T follicular helper cell (primary cell): Measurements from ENCODE around the gene HS6ST1.
"Not testable (repeated sequence)": the region's sequence is repeated elsewhere in the genome, so short reads cannot be mapped to it uniquely, and the experiment has no call there.

Experiments used
- DNase-seq: peaks from one replicate; pipeline ENCODE4 v3.0.0-alpha.2; 2020; ENCODE audit warnings: low read depth

HS6ST1 gene

GRCh38 chr2:128321784-128322714 is 3.4 kb upstream of the HS6ST1 start:
- peak; percentile 66 for DNase-seq

DNA sequence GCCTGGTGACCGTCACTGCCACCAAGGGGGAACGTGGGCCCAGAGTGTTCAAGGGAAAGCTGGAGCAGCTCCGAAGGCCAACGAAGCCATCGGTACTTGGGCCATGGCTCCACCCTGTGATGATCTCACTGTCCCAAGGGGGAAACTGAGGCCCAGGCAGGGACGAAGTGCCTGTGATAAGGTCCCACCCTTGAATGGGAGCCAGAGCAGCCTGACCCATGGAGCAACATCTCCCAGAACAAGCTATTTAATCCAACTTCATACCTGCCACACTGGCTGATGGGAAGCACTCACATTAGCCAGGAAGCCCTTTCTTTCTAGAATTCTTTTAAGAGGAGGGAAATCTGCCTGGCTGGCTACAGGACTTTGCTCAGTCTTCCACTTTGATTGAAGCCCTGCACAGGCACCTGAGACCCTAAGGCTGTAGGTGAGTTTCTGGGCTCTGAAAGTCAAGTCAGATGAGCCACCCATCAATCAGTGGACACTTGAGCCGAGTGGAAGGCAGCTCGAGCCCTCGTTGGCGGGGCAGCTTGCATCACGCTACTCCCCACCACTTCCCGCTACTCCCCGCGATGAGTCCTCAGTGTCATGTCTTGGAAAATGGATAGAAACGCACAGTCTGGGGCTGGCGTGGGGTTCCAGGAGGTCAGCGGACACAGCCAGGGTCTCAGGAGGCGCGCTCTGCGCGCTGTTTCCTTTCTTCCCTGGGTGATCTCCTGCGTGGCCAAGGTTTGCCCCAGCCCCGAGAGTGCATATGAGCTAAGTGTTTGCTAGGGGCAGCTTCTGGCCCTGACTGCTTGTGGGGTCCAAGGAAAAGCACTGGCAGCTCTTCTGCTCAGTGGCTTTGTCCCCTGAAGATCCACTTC is 2.5 kb upstream of the HS6ST1 start:
- DNase-seq = no peak

DNA sequence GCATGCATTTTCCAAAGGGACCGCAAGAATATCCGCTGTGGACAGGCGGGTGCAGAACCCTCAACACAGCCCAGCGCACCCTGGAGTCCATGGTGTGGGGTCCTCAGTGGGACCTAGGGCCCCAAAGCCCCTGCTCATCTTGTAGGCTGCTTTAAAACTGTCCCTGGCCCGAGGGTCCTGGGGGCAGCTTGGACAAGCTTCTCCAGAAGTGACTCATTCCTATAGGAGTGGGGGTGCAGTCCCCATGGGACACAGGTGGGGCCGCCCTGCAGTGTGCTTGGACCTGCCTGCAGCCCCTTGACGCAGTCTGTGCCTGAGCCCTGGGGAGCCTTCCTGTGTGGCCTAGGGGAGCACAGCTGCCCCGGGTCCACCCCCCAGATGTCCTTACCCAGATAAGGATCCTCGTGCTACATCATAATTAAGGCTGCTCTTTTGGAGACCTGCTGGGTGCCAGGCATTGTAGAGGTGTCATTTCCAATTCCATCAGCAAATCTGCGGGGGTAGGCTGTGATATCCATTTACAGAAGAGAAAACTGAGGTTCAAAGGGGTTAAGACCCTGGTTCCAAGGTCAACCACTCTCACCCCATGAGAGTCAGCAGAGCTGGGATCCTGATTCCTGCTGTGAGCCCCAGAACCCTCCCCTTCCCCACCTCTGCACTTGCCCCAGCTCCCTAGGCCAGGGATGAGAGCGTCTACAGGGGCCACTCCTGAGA is 1.7 kb upstream of the HS6ST1 start:
- no peak for DNase-seq

GRCh38 chr2:128319631-128320191 is 1.0 kb upstream of the HS6ST1 start:
- DNase-seq = no peak

DNA sequence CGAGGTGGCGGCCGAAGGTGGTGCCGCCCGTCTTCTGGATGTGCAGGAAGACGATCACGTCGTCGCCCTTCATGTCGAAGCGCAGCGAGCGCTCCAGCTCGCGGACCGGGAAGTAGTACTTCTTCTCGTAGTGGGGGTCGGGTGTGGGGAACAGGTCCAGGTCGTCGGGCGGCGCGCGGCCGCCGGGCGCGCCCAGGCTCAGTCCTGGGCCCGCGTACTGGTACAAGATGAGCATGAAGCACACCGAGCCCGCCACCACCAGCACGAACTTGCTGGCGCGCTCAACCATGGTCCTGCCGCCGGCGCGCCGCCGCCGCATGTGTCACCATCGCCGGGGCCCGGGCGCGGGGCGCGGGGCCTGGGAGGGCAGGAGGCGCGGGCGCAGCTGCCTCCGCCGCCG is 423 bp downstream of the HS6ST1 start:
- DNase-seq = not testable (repeated sequence)

GRCh38 chr2:128317899-128318225 is 806 bp downstream of the HS6ST1 start:
- not testable (repeated sequence) for DNase-seq

DNA sequence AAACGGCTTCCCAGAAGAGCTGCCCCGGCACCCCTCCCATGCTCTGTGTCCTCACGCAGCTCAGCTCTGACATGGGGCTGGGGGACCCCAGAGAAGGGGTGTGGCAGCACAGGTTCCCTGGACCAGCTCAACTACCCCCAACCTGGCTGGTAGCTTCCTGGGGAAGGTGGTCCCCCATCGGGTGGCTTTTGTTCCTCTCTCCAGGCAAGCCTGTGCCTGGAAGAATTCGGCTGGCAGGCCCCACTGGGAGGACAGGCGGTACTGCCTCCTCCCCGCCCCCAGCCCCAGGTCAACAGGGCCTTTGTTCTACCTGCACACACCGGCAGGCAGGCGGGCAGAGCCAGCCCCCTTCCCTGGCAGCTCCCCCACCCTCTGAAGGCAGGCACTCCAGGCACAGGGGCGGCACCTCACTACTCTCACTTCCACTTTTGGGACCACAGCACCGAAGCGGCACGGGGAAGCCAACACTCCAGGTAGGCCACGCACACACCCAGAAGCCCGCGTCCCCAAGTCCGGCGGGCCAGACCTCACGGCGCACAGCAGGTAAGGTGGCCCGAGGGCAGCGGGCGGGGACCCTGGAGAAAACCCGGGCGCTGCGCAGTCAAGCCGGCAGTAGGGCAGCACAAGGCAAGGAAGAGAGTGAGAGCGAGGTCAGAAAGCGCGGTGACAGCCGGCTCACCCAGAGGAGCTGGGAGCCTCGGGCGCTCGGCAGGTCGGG is 1.3 kb downstream of the HS6ST1 start:
- DNase-seq = no peak

DNA sequence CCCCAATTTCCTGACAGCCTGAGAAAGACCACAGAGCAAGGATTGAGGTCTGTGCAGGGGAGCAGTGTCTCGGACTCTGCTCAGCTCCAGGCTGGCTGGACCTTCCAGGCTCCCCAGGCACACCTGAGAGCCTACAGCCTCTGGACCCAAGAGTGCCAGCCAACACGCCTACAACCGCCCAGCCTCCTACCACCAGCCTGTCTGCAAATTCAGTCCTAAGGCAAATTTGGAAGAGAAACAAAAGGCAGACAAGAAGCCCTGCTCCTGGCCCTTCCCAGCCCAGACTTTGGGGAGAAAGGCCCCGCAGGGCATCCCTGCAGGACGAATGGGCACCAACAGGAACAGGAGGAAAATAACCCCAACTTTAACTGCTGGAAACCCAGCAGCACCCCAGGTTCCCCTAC is 1.9 kb downstream of the HS6ST1 start:
- DNase-seq = no peak

GRCh38 chr2:128315829-128316776 is 2.6 kb downstream of the HS6ST1 start:
- DNase-seq = no peak

DNA sequence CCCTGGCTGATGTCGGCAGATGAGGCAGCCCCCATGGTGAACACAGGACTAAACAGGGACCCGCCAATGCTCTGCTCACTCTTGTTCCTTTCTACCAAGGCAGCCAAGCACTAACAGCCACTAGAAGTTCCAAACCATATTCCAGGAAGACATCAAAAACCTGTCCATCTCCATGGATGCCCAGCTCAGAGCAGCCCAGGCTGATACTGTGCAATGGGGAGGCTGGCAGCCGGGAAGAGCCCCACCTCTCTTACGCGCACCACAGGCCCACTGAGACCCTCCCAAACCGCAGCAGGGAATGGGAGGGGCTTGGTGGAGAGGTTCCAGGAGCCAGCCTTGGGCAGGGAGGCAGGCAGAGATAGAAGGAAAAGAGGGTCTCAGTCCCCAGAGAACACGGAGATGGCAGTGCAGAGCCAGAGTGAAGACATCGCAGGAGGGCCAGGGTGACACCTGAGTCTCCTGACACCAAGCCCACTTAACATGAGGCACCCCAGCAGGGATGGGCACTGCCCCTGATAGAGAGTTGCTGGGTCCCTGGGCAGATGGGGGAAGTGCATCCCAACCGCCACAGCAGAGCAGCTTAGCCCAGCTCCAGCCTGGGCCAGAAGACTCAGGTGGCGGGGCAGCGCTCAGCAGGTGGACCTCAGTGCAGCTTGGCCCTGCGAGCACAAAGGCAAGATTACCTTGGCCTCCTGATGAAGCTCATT is 3.4 kb downstream of the HS6ST1 start:
- no peak for DNase-seq

GRCh38 chr2:128314348-128315121 is 4.1 kb downstream of the HS6ST1 start:
- DNase-seq = no peak

DNA sequence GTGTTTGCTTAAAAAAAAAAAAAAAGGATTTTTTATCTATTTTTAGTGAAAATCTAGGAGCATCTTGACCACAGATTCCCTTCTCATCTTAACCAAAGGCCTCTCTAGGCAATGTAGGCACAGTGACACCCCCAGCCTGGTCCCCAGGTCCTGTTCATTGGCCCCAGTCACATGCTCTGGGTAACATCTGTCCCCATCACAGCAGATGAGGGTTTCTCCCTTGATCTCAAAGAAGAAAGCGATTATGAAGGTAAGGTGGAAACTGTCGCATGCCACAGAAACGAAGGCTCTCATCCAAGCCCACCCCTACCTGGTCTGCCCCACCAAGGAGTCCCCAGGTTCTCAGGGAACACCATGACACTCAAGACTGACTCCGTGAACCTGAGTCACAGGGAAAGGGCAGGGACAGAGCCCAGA is 4.7 kb downstream of the HS6ST1 start:
- DNase-seq = no peak

GRCh38 chr2:128313091-128313836 is 5.4 kb downstream of the HS6ST1 start:
- DNase-seq = no peak

DNA sequence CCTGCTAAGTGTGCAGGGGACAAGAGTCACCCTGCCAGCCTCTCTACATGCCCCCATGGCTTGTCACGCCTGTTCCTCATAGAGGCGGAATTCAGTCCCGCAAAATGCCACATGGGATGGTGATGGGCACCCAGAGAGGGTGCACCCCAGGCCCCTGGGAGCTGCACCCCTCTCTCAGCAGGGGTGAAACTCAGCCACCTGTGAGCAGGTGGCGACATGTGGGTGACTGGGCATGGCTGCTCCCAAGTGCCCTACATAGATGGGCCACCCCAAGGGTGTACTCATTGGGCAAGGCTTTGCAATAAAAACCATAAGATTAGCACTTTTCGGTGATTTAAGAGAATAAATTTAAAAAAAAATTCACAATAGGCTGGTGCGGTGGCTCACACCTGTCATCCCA is 6.3 kb downstream of the HS6ST1 start:
- no peak for DNase-seq

- no peak for DNase-seq
Measured at GRCh38 chr2:128311755-128312341, 6.8 kb downstream of the HS6ST1 start.

- DNase-seq = no peak
Measured at GRCh38 chr2:128311216-128311754, 7.4 kb downstream of the HS6ST1 start.

DNA sequence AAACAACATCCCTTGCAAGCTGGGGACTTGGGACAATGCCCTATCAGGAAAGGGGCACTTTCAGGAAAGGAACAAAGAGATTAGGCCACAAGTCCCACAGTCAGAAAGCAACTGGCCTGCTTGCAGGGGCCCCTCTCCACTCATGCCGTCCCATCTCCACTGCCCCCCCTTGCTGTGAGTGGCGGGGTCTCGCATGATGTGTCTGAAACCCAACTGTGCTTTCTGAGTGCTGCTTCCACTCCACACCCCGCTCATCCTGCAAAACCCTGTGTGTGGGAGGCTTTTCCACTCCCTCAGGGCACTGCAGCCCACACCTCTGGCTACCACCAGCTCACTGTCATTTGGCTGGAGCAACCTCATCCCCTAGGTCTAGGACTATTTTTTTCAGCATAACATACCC is 7.9 kb downstream of the HS6ST1 start:
- DNase-seq = no peak
